ENCODE data around the gene GIPC2.
"Not testable (repeated sequence)": the region's sequence is repeated elsewhere in the genome, so short reads cannot be mapped to it uniquely, and the experiment has no call there.

Gene GIPC2

DNA sequence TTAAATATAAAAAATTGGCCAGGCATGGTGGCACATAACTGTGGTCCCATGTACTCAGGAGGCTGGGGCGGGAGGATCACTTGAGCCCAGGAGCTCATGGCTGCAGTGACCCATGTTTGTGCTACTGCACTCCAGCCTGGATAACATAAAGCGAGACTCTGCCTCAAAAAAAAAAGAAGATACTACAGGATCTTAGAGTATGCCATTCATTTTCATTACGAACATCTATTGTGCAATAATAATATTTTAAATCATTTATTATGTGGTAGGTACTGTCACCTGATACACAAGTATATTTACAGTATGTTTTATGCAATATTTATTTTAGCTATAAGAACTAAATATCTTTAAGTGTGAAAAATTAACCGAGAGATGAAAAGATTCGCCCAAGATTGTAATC is 9.3 kb upstream of the GIPC2 start:
- no peak for DNase-seq (ENCODE audit: low read depth in 2 of 2)

GRCh38 chr1:78038071-78038470 is 7.7 kb upstream of the GIPC2 start:
- DNase-seq (ENCODE audit: low read depth in 2 of 2): no peak

DNA sequence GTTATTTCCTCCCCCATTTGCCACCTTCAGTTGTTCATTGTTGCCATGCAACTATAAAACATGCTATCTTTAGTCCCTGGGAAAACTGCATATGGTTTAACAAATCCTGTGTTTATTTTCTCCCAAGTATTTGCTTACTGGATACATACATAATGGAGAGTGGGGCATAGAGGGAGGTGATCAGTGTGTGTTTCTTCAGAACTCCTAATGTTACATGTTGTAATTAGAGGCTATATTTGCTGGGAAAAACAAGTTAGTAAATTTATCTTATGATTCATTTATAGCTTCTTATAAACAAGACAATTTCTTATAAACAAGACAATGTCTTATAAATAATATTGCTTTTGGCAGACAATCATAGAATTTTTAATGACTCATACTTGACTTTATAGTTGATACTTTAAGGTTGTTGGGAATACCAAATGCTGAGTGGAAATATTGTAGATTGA is 7.3 kb upstream of the GIPC2 start:
- DNase-seq (ENCODE audit: low read depth in 2 of 2): no peak

- no peak for DNase-seq (ENCODE audit: low read depth in 2 of 2)
Observed at GRCh38 chr1:78040484-78041089, 5.2 kb upstream of the GIPC2 start.

GRCh38 chr1:78043436-78043835 is 2.3 kb upstream of the GIPC2 start:
- no peak for DNase-seq (ENCODE audit: low read depth in 2 of 2)

- no peak for DNase-seq (ENCODE audit: low read depth in 2 of 2)
Observed at GRCh38 chr1:78044796-78045562, 787 bp upstream of the GIPC2 start.

- no peak for DNase-seq (ENCODE audit: low read depth in 2 of 2)
Observed at GRCh38 chr1:78045563-78045925, 222 bp upstream of the GIPC2 start.

DNA sequence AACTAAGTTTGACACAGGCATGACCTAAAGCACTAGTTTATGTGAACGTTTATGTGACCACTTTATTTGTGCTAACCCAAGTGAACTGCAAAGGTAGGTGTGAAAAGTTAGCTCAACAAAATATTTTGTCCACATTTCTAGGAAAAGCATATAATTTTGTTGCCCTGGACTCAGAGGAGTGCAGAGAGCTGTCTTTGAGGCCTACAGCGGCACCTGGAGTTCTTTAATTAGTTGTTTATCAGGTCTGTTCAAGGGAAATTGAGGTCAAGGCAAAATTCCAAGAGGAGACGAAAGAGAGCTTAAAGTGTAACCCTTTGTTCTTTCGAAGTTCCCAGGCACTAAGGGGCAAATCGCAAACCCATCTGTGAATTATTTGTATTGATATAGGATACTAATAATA is 1.3 kb downstream of the GIPC2 start:
- no peak for DNase-seq (ENCODE audit: low read depth in 2 of 2)

DNA sequence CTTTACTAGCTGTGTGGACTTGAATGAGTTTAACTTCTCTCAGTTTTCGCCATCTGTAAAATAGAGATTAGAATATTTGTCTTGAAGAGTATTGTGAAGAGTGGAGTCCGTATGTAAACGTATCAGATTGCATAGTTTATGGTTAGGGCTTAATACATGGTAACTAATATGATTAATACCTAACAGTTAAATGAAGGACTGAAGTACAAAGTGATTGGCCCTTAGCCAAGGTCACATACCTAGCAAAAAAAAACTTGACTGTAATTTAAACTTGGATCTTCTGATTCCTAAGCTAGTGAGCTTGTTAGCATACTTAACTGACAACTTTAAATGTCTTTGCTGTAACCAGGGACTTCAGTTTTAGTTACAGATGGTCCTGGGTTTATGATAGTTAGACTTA is 1.9 kb downstream of the GIPC2 start:
- no peak for DNase-seq (ENCODE audit: low read depth in 2 of 2)

- no peak for DNase-seq (ENCODE audit: low read depth in 2 of 2)
Observed at GRCh38 chr1:78048446-78048845, 2.7 kb downstream of the GIPC2 start.

DNA sequence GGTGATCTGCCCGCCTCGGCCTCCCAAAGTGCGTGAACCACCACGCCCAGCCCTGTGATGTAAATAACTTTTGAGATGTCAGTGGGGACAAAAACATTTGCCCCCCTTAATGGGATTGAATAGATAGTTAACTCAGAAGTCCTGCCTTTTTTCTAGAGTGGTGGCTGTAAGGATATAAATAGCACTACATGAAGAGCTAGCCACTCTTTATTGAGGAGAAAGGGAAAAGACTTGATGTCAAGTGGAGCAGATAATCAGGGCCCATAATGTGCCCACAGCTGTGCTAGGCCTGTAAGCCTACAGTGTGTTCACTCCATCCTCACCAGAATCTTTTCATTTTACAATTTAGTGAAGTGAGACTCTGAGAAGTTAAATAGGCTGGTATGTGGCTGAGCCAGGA is 3.6 kb downstream of the GIPC2 start:
- no peak for DNase-seq (ENCODE audit: low read depth in 2 of 2)

GRCh38 chr1:78051005-78051404 is 5.2 kb downstream of the GIPC2 start:
- DNase-seq (ENCODE audit: low read depth in 2 of 2): no peak

DNA sequence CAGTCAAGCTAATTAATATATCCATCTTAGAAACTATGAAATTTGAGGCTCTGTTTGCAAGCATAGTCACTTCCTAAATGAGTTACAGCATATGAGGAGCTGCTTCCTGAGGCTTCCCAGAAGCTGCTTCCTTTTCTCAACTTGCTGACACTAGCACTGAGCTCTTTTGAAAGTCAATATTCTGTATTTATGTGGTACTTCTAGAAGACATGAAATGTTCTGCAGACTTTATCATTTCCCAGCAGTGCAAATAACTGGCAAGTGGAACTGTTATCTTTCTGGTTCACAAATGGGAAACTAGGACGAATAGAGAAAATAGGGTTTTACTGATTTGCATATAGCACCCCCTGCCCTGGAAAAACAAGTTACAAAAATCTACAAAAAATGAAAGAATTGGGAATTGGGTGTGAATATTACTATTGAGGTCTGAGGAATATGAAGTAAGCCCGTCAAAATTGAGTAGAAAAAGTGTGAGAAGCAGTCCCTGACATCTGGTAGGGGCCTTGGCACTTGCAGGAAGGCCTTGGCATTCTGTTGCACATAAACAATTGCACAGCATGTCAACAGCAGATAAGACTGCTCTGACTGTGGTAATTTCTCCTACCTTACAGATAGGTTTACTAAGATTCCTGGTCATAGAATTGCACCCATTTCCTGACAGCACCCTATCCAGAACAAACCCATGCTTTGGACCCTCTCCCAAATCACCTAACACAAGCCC is 7.1 kb downstream of the GIPC2 start:
- DNase-seq (ENCODE audit: low read depth in 2 of 2): no peak

GRCh38 chr1:78053498-78053897 is 7.7 kb downstream of the GIPC2 start:
- no peak for DNase-seq (ENCODE audit: low read depth in 2 of 2)

DNA sequence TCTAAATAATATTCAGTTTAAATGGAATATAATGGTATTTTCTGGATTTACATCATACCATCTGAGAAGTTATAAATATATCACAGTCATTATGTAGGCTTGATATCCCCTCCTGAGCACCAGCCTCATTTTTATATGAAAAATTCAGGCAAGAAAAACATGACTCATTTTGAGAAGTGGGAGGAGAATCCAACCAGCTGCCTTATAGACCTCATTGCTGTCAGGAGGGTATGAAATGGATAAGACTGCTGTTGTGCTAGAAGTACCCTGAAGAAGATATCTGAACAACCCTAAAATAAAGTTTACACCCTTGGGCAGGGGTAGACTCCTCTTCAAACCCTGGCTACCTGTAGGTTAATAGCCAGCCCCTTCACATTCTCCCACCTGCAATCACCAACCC is 8.8 kb downstream of the GIPC2 start:
- no peak for DNase-seq (ENCODE audit: low read depth in 2 of 2)

DNA sequence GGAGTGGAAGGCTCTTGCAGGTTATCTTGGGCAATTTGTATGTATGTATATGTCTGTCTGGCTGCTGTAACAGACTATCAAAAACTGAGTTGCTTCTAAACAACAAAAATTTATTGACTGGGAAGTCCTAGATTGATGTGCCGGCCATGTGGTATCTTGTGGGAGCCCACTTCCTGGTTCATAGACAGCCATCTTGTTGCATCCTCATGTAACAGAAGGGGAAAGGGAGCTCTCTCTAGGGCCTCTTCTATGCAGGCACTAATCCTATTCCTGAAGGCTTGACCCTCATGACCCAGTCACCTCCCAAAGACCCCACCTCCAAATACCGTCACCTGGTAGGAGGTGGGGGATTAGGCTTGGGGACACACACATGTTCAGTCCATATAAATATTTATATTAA is 9.2 kb downstream of the GIPC2 start:
- DNase-seq (ENCODE audit: low read depth in 2 of 2): no peak

- no peak for DNase-seq (ENCODE audit: low read depth in 2 of 2)
Observed at GRCh38 chr1:78055565-78056132, 9.9 kb downstream of the GIPC2 start.

DNA sequence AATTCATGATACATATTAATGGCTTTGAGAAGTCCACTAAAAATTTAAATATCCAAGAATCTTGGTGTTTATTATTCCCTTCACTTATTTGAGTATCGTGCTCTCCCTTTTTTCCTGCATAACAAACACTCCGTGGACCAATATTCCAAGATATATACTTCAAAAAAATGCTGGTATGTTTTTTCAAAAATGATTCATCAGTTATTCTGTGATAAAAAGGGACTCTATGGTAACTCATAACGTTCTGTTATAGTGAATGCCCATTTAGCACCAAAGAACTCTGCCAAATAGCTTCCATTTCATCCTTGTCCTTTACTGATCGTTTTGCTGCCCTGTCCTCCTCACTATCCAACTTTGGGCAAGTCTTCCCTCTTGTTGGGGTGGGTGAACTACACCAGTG is 12.9 kb downstream of the GIPC2 start:
- DNase-seq (ENCODE audit: low read depth in 2 of 2): no peak

GRCh38 chr1:78060857-78061563 is 15.2 kb downstream of the GIPC2 start:
- DNase-seq (ENCODE audit: low read depth in 2 of 2): no peak

DNA sequence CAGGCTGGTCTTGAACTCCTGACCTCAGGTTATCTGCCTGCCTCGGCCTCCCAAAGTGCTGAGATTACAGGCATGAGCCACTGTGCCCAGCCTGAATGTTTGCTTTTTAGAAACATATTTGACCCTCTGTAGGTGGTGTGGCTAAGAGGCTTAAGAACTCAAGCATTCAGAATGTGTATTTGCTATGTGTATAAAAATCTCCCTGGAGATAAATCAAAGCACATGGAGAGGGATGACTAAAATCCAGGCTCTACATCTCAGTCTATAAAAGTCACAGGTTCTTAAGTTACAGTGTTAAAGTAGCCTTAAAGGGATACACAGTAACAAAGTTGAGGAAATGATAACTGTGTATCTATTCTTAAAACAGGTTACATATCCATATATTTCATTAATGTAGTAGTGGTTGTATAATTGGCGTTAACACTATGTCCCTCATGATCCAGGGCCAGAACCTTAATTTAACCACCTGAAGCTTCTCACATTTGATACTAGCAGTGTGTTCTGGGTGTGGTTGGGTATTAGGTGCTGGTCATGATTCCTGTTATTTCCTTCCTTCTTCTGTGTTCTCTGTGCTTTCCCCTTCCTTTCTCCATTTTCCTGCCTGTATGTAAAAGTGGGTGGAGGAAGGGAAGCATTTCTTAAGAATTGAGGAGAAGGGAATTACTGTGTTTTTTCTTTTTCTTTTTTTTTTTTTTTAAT is 16.2 kb downstream of the GIPC2 start:
- no peak for DNase-seq (ENCODE audit: low read depth in 2 of 2)

DNA sequence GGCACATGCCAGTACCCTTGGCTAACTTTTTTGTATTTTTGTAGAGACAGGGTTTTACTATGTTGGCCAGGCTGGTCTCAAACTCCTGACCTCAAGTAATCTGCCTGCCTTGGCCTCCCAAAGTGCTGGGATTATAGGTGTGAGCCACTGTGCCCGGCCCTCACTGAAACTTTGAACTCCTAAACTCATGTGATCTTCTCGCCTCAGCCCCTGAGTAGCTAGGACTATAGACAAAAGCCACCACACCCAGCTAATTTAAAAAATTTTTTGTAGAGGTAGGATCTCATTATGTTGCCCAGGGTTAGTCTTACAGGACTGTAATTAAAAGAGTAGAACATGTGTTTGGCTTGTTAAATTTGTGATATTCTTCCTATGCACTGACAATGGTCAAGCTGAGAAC is 19.1 kb downstream of the GIPC2 start:
- not testable (repeated sequence) for DNase-seq (ENCODE audit: low read depth in 2 of 2)

Data from activated CD8-positive, alpha-beta memory T cell treated with anti-CD3 and anti-CD28 coated beads for 4 hours (primary cell).